HG02981 (cell line): ENCODE data around the gene HAPSTR1.
"Not testable (repeated sequence)": the region's sequence is repeated elsewhere in the genome, so short reads cannot be mapped to it uniquely, and the experiment has no call there.

Experiments
- ATAC-seq: cut with Tn5 transposase; IDR thresholded peaks from one replicate; pipeline ENCODE4 v1.9.1; 2021; ENCODE audit warnings: mild to moderate bottlenecking, moderate library complexity; ENCODE audit not compliant: unreplicated experiment

The HAPSTR1 gene

DNA sequence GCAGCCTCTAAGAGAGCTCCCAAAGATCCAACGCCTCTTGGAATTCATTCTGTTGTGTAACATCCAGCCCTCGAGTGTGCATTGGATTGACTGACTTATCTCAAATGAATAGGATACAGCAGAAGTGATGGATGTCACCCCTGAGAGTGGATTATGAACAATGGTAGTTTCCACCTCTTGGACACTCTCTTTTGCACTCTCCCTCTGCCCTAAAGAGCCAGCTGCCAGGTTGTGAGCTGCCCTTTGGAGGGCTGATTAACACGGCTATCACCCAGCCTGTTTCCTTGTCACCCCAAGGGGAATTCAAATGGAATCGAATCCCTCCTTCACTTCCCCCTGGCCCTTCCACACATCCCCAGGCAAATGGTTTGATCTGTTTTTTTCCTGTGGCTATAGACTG lies 21.2 kb upstream of the HAPSTR1 start:
- ATAC-seq: no peak

DNA sequence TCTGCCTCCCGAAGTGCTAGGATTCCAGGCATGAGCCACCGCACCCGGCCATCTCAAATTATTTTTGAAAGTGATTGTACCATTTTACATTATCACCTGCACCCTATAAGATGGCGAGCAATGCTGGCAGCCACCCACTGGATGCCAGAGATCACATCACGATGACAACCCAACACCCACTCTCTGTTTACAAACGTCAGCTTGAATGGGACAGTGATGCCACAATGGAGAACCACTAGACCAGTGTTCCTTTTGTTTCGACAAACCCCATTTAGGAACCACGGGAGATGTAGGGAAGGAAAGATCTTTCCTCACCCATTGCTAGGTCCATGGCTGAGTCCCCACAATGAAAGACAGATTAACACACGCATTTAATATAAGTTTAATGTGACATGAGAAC lies 20.1 kb upstream of the HAPSTR1 start:
- ATAC-seq: no peak

DNA sequence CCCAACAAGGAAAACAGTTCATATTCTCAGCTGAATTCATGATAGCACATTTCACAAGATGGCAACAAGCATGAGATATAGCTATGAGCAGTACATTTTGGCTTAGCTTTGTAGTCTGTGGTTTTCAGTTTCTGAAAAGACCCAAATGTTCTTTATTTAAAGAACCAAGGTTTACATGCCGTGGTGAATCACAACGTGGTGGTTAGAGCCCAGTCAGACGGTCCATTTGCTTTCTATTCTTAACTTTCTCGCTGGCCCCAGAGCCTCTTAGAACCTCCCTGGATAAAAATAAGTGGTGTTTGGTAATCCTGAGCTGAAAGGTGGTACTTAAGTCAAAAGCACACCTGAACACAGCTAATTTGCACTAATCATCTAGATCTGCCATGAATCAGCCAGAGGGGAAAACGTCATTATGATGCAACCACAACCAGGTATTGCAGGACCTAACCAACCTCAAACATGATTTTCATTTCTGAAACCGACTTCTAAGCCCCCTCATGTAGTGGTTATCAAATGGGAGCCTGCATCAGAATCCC lies 18.6 kb upstream of the HAPSTR1 start:
- peak; percentile 62 for ATAC-seq

DNA sequence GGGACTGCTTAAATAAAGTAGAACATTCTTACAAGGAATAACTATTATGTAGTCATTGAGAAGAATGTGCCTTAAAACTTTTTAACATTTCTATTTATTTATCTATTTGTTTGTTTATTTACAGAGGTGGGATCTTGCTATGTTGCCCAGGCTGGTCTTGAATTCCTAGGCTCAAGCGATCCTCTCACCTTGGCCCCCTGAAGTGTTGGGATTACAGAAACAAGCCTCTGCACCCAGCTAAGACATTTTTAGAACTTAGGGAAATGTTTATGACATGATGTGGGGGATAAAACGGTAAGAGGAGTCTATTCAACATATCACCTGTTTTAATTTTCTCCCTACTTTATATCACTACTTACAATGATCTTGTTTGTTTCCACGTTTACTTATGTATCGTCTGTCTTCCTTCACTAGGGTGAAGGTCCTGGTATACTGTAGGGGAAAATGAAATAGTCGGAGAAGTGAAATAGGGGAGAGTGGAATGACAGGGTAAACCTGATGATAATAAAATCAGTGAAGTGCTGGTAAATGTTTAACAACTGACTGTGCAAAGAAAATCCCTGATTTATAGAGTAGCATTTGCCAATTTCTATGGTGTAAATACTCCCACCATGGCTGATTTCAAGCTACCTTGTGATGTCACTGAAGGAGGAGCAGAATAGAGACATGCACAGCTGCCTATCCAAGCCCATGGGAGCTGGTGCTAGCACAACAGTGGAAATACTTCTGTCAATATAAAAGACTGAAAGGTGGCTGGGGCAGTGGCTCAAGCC lies 16.0 kb upstream of the HAPSTR1 start:
- no peak for ATAC-seq

DNA sequence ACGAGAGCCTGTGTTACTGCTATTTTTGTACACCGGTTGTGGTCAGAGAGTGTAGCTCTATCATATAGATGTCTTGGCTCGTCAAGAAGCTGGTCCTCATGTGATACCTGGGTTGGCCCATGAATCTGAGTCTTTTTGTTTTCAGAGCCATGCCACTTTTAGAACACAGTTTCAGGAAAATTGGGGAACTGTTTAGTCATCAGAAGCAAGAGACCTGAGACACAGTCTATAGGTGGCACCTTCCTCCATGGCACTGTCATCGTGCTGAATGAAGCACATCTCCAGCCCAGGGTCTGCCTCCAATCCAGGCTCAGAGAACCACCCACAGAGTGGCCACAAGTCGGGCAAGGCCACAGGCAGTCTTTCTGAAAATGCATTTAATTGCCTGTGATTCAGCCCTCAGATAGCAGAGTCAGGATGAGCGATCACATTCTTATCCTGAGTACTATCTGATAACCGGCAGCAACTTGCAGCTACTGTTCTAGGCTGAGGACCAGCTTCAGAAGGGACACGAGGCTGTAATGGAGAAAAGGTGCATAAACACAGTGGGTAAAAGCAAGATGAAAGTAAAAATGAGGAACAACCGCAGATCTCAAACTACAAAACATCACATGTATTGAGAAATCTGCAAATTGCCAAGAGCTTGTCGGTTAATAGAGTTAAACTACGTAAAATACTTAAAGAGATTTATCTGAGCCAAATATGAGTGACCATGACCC lies 14.2 kb upstream of the HAPSTR1 start:
- no peak for ATAC-seq

DNA sequence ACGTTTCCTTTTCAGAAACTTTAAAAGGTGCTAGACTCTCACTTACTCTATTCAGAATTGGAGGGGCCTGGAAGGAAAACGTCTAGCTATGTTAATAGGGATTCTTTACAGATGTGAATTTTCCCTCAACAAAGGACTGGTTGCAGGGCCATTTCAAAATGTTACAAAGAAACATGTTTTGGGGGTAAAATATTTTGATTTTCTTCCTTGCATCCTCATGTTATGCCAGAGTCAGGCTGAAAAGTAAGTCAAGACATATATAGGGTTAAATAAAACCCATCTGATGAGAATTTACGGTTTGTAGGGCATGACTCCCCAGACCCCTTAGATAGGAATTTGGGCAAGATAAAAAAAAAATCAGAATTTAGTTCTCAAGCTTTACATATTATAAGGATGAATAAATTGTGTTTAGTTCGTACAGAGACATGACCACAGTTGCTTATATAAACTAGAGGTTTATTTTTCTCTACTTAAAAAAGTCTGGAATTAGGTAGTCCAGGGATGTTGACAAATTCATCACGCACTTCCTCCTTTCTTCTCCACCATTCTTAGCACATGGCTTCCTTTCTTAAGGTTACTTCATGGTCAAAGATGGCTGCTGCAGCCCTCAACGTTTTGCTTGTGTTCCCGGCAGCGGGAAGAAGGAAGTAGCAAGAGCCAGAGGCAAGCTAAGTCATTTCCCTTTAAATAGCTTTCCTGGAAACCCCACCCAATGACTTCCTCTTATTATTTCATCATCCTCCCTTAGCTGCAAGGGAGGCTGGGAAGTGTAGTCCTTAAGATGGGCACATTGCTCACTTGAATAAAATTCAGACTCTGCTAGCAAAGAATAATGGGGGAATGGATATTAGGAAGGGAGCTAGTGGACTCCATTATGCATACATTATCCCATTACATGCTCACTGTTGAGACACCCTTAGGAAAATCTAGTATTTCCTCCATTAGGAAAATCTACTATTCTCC lies 12.7 kb upstream of the HAPSTR1 start:
- ATAC-seq: peak; percentile 72

DNA sequence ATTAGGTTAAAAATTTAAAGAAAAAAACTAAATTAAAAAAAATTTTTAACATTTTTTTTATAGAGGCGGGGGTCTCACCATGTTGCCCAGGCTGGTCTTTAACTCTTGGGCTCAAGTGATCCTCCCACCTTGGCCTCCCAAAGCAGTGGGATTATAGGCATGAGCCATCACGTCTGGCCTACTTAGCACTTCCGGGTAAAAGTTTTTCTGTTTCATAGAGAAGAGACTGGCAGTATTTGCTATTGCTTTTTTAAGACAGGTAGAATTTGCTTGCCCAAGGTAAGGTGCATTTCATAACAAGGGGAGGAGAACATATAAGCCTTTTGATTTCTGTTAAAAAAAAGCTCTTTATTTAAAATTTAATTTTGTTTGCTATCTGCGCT lies 12.0 kb upstream of the HAPSTR1 start:
- no peak for ATAC-seq

DNA sequence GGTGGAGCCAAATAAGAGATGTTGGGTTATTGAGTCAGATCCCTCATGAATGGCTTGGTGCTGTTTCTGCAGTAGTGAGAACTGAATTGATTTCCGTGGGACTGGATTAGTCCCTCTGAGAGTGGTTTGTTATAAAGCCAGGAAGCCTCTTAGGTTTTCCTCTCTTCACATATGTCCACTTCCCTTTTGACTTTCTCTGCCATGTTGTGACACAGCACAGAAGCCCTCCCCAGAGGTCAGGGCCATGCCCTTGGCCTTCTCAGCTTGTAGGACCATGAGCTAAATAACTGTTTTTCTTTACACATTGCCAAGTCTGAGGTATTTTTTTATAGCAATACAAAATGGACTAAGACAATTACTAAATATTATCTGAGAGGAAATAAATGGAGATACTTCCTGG lies 10.3 kb upstream of the HAPSTR1 start:
- no peak for ATAC-seq

DNA sequence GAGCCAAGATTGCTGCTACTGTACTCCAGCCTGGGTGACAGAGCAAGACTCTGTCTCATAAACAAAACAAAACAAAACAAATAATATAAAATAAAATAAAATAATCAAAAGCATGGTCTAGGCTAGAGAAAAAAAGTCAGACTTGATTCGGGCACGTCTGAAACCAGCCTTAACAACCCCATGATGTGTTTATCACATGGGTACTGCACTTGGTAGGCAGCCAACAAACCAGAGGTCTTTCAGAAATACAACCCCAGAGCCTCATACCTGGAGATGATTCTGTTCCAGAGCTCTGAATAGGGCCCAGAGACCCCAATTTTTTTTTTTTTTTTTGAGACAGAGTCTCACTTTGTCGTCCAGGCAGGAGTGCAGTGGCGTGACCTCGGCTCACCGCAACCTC lies 9.6 kb upstream of the HAPSTR1 start:
- ATAC-seq: no peak

DNA sequence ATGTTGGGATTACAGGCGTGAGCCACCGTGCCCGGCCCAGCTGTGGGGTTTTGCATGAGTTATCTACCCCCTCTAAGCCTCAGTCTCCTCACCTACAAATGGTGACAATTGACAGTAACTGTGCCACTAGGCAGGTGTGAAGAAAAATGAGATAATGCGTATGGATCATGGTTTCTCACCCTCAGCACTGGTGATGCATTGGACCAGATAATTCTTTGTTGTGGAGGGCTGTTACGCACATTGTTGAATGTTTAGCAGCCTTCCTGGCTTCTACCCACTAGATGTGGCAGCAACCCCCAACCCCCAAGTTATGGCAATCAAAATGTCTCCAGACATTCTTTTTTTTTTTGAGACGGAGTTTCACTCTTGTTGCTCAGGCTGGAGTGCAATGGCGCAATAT lies 9.0 kb upstream of the HAPSTR1 start:
- no peak for ATAC-seq

DNA sequence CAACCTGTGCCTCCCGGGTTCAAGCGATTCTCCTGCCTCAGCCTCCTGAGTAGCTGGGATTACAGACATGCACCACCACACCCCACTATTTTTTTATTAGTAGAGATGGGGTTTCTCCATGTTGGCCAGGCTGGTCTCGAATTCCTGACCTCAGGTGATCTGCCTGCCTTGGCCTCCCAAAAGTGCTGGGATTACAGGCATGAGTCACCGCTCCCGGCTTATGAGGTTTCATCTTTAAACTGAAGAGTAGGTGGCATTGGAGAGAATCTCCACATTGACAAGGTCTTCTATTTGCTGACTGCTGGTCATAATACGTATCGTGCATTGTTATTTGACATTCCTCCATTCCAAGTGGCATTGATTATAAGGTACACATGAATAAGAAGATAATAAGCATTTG lies 3.7 kb upstream of the HAPSTR1 start:
- ATAC-seq: not testable (repeated sequence)

DNA sequence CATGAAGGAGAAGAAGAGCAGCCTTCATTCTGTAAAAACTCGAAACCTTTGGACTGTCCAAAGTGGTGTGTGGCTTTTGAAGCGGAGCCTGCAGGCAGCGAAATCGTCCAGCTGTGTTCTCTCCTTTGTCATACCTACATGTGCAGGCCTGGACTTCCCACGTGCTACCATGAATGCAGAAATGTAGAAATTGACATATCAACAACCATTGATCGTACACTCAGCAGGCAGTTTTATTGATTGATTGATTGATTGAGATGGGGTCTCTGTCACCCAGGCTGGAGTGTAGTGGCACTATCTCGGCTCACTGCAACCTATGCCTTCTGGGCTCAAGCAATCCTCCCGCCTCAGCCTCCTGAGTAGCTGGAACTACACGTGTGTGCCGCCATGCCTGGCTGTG lies 2.6 kb upstream of the HAPSTR1 start:
- no peak for ATAC-seq

DNA sequence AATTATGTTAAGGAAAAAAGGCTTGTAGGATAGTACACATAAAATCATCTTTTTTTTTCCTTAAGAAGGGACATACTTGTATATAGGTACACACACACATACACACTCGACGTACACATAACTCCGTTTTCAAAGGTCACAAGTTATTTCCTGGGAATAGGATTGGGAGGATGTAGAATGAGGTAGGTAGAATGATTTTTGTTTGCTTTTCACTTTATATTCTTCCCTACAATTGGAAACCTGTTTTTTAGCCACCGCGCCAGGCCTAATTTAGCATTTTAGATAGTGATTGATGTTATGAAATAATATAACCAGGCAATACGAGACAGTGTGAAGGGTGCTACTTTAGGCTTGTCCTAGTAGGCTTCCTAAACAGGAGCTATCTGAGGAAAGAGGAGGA lies 1.8 kb upstream of the HAPSTR1 start:
- no peak for ATAC-seq

DNA sequence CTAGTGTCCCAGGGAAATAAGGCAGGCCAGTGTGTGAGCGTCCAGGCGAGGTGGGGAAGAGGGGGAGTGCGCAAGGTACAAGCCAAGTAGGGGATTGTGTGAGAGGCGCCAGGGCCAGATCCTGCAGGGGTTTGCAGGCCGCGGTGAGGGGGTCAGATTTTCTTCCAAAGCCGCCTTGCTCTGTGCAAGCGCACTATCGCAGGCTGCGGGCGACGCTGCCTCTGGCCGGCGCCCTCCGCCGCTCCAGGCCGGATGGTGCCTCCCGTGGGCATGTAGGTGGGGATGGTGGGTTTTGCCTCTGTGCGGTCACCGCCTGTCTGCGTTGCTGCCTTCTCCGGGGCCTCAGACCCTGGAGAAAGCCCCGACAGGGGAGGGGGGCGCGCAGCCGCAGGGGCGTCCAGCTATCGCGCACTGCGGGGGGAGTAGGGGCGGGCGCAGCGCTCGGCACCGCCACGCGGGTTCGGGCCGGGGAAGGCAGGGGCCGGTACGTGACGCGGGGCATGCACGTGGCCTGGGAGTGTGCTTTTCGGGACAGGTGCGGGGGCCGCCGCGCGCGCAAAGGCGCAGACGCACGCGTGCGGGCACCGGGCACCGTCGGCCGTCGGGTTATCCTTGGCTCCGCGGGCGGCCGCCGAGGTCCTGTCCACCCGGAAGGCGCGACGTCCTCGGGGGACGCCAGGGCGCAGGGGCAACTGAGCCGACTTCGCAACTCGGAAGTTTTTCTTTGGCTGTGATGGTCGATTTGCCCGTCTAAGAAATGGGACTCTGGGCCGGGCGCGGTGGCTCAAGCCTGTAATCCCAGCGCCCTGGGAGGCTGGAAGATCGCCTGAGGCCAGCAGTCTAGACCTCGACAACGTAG lies 1.1 kb upstream of the HAPSTR1 start:
- no peak for ATAC-seq

DNA sequence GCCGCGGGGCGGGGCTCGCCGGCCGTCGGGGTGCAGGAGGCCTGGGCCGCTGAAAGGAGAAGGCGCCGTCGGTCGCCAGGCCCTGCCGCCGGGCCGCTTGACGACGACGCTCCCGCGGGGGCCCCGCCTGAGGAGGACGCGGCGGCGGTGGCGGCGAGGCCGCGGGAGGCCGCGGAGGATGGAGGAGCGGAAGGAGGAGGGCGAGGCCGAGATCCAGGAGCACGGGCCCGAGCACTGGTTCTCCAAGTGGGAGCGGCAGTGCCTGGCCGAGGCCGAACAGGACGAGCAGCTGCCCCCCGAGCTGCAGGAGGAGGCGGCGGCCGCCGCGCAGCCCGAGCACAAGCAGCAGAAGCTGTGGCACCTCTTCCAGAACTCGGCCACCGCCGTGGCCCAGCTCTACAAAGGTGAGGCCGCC lies 430 bp downstream of the HAPSTR1 start:
- peak; percentile 12 for ATAC-seq

DNA sequence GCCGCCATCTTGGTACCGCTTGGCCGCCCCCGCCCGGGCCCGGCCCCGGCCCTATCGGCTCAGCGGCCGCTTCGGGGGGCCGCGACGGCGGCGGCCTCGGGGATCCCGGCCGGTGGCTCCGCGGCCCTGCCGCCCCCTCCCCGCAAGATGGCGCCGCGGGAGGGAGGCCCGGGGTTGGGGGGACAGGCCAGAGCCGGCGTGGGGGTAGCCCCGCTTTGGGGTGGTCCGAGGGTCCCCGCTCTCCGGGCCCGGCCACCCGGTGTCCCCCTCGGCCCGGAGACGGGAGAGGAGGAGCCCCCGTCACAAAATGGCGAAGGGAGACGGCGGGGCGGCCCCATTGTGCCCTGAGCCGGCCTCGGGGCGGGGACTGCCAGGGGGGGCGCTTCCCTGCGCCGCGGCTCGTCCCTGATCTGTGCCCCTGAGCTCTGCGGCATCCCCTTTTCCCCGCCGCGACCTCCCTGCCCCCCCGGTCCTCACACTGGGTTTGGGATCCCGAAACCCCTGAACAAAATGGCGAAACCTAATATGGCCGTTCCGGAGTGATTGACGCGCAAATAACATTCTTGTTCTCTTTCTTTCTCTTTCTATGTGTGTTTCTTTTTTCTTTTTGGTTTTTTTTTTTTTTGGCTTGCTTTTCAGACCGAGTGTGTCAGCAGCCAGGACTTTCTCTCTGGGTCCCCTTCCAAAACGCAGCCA lies 986 bp downstream of the HAPSTR1 start:
- ATAC-seq: peak; percentile 3

DNA sequence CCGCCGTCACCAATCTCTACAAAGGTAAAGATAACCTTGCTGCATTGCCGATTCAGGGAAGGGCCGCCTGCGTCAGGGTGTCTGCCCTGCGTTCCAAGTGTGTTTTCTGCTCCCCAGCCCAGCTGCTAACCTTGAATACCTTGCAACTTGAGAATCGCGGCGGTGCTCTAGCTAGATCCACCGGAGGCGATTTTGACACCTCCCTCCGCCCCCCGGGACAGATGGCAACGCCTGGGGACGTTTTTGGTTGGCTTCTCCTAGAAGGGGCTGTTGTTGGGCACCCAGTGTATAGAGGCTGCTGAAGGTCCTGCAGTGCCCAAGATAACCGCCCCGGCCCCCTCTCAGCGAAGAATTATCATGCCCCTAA lies 1.5 kb downstream of the HAPSTR1 start:
- no peak for ATAC-seq

DNA sequence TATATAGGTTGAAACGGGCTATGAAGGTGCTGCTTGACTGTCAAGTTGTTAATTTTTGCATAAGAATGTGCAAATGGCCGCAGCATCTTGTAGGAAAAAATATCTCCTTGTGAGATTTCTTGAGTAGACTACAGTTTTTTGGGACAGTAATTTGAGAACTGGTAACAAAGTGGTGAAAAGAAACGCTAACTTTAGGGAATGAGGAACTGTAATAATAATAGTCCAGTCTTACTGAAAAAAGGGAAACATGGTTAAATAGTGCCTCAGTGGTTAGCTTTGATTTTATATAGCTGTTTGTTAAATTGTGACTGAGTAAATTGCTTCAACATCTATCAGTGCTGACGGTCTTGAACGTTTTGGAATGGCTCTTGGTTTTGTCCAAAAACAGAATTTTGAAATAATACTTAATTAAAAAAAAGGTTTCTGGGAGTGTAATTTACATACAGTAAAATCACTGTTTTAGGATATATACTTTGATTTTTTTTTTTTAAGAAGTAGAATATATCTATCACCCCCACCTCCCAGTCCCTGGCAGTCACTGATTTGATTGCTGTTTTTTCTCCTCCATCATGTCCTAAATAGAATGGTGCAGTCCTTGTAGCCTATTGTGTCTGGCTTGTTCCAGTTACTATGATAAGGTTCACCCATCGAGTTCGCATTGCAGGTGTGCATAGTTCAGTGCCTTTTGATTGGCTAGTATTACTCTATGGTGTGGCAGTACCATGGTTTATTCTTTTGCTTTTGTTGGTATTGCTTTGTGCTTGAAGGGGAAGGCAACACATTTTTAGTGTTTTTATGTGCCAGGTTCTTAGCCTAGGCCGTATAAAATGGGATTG lies 2.8 kb downstream of the HAPSTR1 start:
- no peak for ATAC-seq

DNA sequence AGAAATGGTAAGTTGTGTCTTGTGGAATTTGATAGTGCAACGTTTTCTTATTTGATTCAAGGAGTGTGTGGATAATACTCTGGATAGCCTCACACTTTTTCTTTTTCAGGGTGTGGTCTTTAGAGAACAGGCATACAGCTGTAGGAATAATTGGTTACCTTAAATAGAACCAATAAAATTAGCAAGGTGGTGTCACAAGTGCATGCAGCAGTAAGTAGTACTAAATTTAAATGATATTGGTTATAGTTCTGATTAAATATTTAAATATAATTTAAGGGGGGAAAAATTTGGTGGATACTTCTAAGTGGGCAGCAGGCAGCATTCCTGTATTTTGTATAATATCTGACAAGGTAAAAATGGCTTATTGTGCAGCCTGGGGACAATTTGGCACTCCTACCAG lies 3.7 kb downstream of the HAPSTR1 start:
- ATAC-seq: no peak
